ENCODE results near the gene IL1R1. TPM values are rescaled to one million over a fixed set of nuclear protein-coding genes. Genes with fewer than 3 reads are reported as not detected.

IL1R1 gene
- total and polyA plus RNA-seq, 4 donors, result 97.0 to 182 (median 137) TPM

GRCh38 chr2:102191501-102191900 is 49.0 kb downstream of the IL1R1 start:
- H3K4me1 ChIP-seq (ENCODE audit: control insufficient read depth in 5 of 5, insufficient read depth in 5 of 5, low read length in 5 of 5), result peaks cover 0 to 10% (median 0%) of the 10 kb centered on the region in 5 donors
- no peak for DNase-seq
- no peak overlapping the region for H3K4me3 ChIP-seq
- 97 to 100% methylated on average over 1 of the region's 1 CpG for WGBS, 2 donors
- H3K27me3 ChIP-seq (ENCODE audit: control insufficient read depth in 3 of 3, insufficient read depth in 3 of 3, low read length in 2 of 3), result no peaks in the 10 kb centered on the region
- no peak for ATAC-seq (ENCODE audit: insufficient read depth, low FRiP score)
- H3K36me3 ChIP-seq (ENCODE audit: control insufficient read depth in 4 of 4, insufficient read depth in 4 of 4, low read length in 4 of 4), result no peaks in the 10 kb centered on the region
- no peaks in the 10 kb centered on the region for H3K9me3 ChIP-seq (ENCODE audit: control insufficient read depth in 4 of 4, insufficient read depth in 3 of 4, low read length in 3 of 4)
- no peak for TF ChIP-seq CTCF (IDR thresholded peaks at IDR 0.05; ENCODE audit: control extremely low read depth, extremely low read depth)
- H3K27ac ChIP-seq (ENCODE audit: low read depth in 1 of 2, low read length in 1 of 2), result no peak overlapping the region
- H3K9ac ChIP-seq (ENCODE audit: insufficient read depth in 1 of 2, low read length in 2 of 2), result no peak overlapping the region

- TF ChIP-seq CTCF (IDR thresholded peaks at IDR 0.05; ENCODE audit: control extremely low read depth, extremely low read depth), result no peak
- Histone ChIP-seq H3K27ac (ENCODE audit: low read depth in 1 of 2, low read length in 1 of 2) (no peak overlapping the region), H3K27me3 (ENCODE audit: control insufficient read depth in 3 of 3, insufficient read depth in 3 of 3, low read length in 2 of 3) (no peaks in the 10 kb centered on the region), H3K36me3 (ENCODE audit: control insufficient read depth in 4 of 4, insufficient read depth in 4 of 4, low read length in 4 of 4) (no peaks in the 10 kb centered on the region), H3K4me1 (ENCODE audit: control insufficient read depth in 5 of 5, insufficient read depth in 5 of 5, low read length in 5 of 5) (peaks cover 0 to 1% (median 0%) of the 10 kb centered on the region in 5 donors), H3K9me3 (ENCODE audit: control insufficient read depth in 4 of 4, insufficient read depth in 3 of 4, low read length in 3 of 4) (no peaks in the 10 kb centered on the region), H3K9ac (ENCODE audit: insufficient read depth in 1 of 2, low read length in 2 of 2) (no peak overlapping the region), H3K4me3 (no peak overlapping the region)
- WGBS, 2 donors, result 87 to 90% methylated on average over 1 of the region's 1 CpG
- ATAC-seq (ENCODE audit: insufficient read depth, low FRiP score), result no peak
- no peak for DNase-seq
Measured at GRCh38 chr2:102193074-102193473, 50.5 kb downstream of the IL1R1 start.

DNA sequence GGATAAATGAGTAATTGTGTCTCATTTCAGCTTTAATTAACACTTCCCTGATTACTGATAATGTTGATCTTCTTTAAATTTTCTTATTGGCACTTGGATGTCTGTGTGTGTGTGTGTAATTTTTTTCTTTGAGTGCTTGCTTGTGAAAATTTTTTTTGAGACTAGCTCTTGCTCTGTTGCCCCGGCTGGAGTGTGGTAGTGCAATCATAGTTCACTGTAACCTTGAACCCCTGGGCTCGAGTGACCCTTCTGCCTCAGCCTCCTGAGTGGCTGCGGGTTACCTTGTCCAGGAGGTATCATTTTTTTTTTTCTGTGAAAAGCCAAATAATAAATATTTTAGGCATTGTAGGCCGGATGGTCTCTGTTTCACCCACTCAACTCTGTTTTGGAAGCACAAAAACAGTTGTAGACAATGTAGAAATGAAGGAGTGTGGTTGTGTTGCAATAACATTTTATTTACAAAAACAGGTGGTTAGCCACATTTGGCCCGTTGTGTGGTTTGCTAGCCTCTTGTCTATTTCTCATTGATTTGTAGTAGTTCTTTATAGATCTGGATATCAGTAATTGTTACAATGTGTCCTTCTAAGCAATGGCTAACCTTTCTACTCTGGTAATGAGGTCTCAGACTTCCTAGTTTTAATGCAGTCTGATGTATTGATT is 52.2 kb downstream of the IL1R1 start:
- WGBS, 2 donors, result 81 to 83% methylated on average over 5 of the region's 5 CpGs
- H3K27me3 ChIP-seq (ENCODE audit: control insufficient read depth in 3 of 3, insufficient read depth in 3 of 3, low read length in 2 of 3), result no peaks in the 10 kb centered on the region

More for the DNA sequence above, 52.2 kb downstream of the IL1R1 start:
- H3K9ac ChIP-seq (ENCODE audit: insufficient read depth in 1 of 2, low read length in 2 of 2), result no peak overlapping the region
- no peak for TF ChIP-seq CTCF (IDR thresholded peaks at IDR 0.05; ENCODE audit: control extremely low read depth, extremely low read depth)
- no peak for ATAC-seq (ENCODE audit: insufficient read depth, low FRiP score)
- H3K27ac ChIP-seq (ENCODE audit: low read depth in 1 of 2, low read length in 1 of 2), result no peak overlapping the region
- H3K4me1 ChIP-seq (ENCODE audit: control insufficient read depth in 5 of 5, insufficient read depth in 5 of 5, low read length in 5 of 5), result peaks cover 0 to 1% (median 0%) of the 10 kb centered on the region in 5 donors
- DNase-seq, result no peak
- no peak overlapping the region for H3K4me3 ChIP-seq
- H3K9me3 ChIP-seq (ENCODE audit: control insufficient read depth in 4 of 4, insufficient read depth in 3 of 4, low read length in 3 of 4), result no peaks in the 10 kb centered on the region
- no peaks in the 10 kb centered on the region for H3K36me3 ChIP-seq (ENCODE audit: control insufficient read depth in 4 of 4, insufficient read depth in 4 of 4, low read length in 4 of 4)
